ENCODE results near the gene PARD3.

PARD3 gene

GRCh38 chr10:34340934-34341333 lies 474.2 kb downstream of the PARD3 start:
- DNase-seq (ENCODE audit: low read depth): no peak

- no peak for DNase-seq (ENCODE audit: low read depth)
Observed at GRCh38 chr10:34339816-34340553, 475.1 kb downstream of the PARD3 start.

GRCh38 chr10:34337917-34338316 lies 477.2 kb downstream of the PARD3 start:
- no peak for DNase-seq (ENCODE audit: low read depth)

GRCh38 chr10:34335960-34336690 lies 479.0 kb downstream of the PARD3 start:
- no peak for DNase-seq (ENCODE audit: low read depth)

GRCh38 chr10:34334908-34335307 lies 480.2 kb downstream of the PARD3 start:
- DNase-seq (ENCODE audit: low read depth): no peak

GRCh38 chr10:34333513-34333912 lies 481.6 kb downstream of the PARD3 start:
- DNase-seq (ENCODE audit: low read depth): no peak

GRCh38 chr10:34327184-34327583 lies 487.9 kb downstream of the PARD3 start:
- DNase-seq (ENCODE audit: low read depth): no peak

- no peak for DNase-seq (ENCODE audit: low read depth)
Observed at GRCh38 chr10:34323192-34323591, 491.9 kb downstream of the PARD3 start.

GRCh38 chr10:34320265-34320664 lies 494.8 kb downstream of the PARD3 start:
- no peak for DNase-seq (ENCODE audit: low read depth)

GRCh38 chr10:34319197-34319846 lies 495.8 kb downstream of the PARD3 start:
- no peak for DNase-seq (ENCODE audit: low read depth)

- no peak for DNase-seq (ENCODE audit: low read depth)
Observed at GRCh38 chr10:34316154-34316553, 498.9 kb downstream of the PARD3 start.

GRCh38 chr10:34314457-34314856 lies 500.6 kb downstream of the PARD3 start:
- no peak for DNase-seq (ENCODE audit: low read depth)

GRCh38 chr10:34313888-34314287 lies 501.2 kb downstream of the PARD3 start:
- DNase-seq (ENCODE audit: low read depth): no peak

GRCh38 chr10:34313353-34313752 lies 501.7 kb downstream of the PARD3 start:
- DNase-seq (ENCODE audit: low read depth): no peak

GRCh38 chr10:34311679-34312078 lies 503.4 kb downstream of the PARD3 start:
- DNase-seq (ENCODE audit: low read depth): no peak

- no peak for DNase-seq (ENCODE audit: low read depth)
Observed at GRCh38 chr10:34310234-34310633, 504.9 kb downstream of the PARD3 start.

GRCh38 chr10:34305189-34305588 lies 509.9 kb downstream of the PARD3 start:
- no peak for DNase-seq (ENCODE audit: low read depth)

- no peak for DNase-seq (ENCODE audit: low read depth)
Observed at GRCh38 chr10:34303022-34303421, 512.1 kb downstream of the PARD3 start.

GRCh38 chr10:34299105-34299611 lies 515.9 kb downstream of the PARD3 start:
- DNase-seq (ENCODE audit: low read depth): no peak

GRCh38 chr10:34298346-34298818 lies 516.7 kb downstream of the PARD3 start:
- DNase-seq (ENCODE audit: low read depth): no peak

- no peak for DNase-seq (ENCODE audit: low read depth)
Observed at GRCh38 chr10:34297541-34298345, 517.4 kb downstream of the PARD3 start.

GRCh38 chr10:34295142-34295548 lies 520.0 kb downstream of the PARD3 start:
- DNase-seq (ENCODE audit: low read depth): no peak
